HEK293 (cell line): ENCODE measurements around the gene CHMP1B.
A peak's percentile ranks its signal among the peaks of the same experiment; 100 is the strongest.

Source experiments
- CTCF ChIA-PET: fragments of 350-600 bp; formaldehyde crosslinking; extraction: SDS; loops from one replicate; lab custom pipeline; 2021; ENCODE audit warnings: antibody characterized with exemption; lab: Yijun Ruan, JAX
- POLR2A ChIA-PET: fragments of 300-600 bp; formaldehyde crosslinking; extraction: SDS; loops from one replicate; lab custom pipeline; 2020; ENCODE audit warnings: antibody characterized with exemption, inconsistent platforms; lab: Yijun Ruan, JAX
- H3K27ac ChIP-seq: fragments of 200-500 bp; sonication (Bioruptor generic); 2 replicates; pipeline ENCODE4 v1.5.1; 2014; ENCODE audit warnings: low read depth, low read length, control low read depth, inconsistent platforms; ENCODE audit errors: extremely low read depth
- H3K36me3 ChIP-seq, 2 experiments: fragments of 200-500 bp in 1 of 2; sonication (Bioruptor generic) in 1 of 2; 1 replicate in 1 of 2; 2 replicates in 1 of 2; pipeline ENCODE4 v1.5.1; 2014 to 2017; ENCODE audit warnings: inconsistent platforms in 2 of 2, low read length in 2 of 2; ENCODE audit not compliant: control insufficient read depth in 2 of 2, insufficient read depth in 1 of 2
- H3K4me1 ChIP-seq: fragments of 200-500 bp; sonication (Bioruptor generic); 2 replicates; pipeline ENCODE4 v1.5.1; 2014; ENCODE audit warnings: mild to moderate bottlenecking, low read length, inconsistent platforms; ENCODE audit not compliant: control insufficient read depth, insufficient read depth
- H3K4me3 ChIP-seq: 2 replicates; pipeline ENCODE4 v1.5.1; 2011; ENCODE audit warnings: low read depth, mild to moderate bottlenecking, control low read depth, low read length, moderate library complexity
- H3K9me3 ChIP-seq: fragments of 200-500 bp; sonication (Bioruptor generic); 2 replicates; pipeline ENCODE4 v1.5.1; 2014; ENCODE audit warnings: low read depth, low read length, inconsistent platforms; ENCODE audit not compliant: control insufficient read depth, insufficient read depth
- GLI2 ChIP-seq: fragments of 450-650 bp; formaldehyde crosslinking; IDR thresholded peaks from 2 replicates; pipeline ENCODE4; 2017; ENCODE audit warnings: missing biosample characterization, missing genetic modification characterization, low read depth, borderline replicate concordance
- REPIN1 ChIP-seq: fragments of 450-650 bp; formaldehyde crosslinking; IDR thresholded peaks from 2 replicates; pipeline ENCODE4 v1.5.1; 2017; ENCODE audit warnings: missing biosample characterization, missing genetic modification characterization, low read depth
- TCF7L2 ChIP-seq: IDR thresholded peaks from 2 replicates; pipeline ENCODE4 v1.6.1; 2011; ENCODE audit warnings: low read depth, mild to moderate bottlenecking, inconsistent platforms, low read length, moderate library complexity, borderline replicate concordance
- ZNF10 ChIP-seq: fragments of 450-650 bp; formaldehyde crosslinking; IDR thresholded peaks from 2 replicates; pipeline ENCODE4 v1.5.1; 2017; ENCODE audit warnings: missing biosample characterization, missing genetic modification characterization
- ZNF121 ChIP-seq: fragments of 450-650 bp; formaldehyde crosslinking; IDR thresholded peaks from 2 replicates; pipeline ENCODE4 v1.5.1; 2016; ENCODE audit warnings: missing biosample characterization, missing genetic modification characterization
- ZNF416 ChIP-seq: fragments of 450-650 bp; formaldehyde crosslinking; IDR thresholded peaks from 2 replicates; pipeline ENCODE4 v1.5.1; 2016; ENCODE audit warnings: missing biosample characterization, missing genetic modification characterization
- ZNF423 ChIP-seq: fragments of 450-650 bp; formaldehyde crosslinking; IDR thresholded peaks from 2 replicates; pipeline ENCODE4 v1.5.1; 2016; ENCODE audit warnings: missing biosample characterization, missing genetic modification characterization
- ZNF776 ChIP-seq: fragments of 450-650 bp; formaldehyde crosslinking; IDR thresholded peaks from 2 replicates; pipeline ENCODE4 v1.5.0; 2017; ENCODE audit warnings: missing biosample characterization, missing genetic modification characterization, borderline replicate concordance
- TF ChIP-seq, protein P1 (sequence below): fragments of 450-650 bp; formaldehyde crosslinking; IDR thresholded peaks from 2 replicates; pipeline ENCODE4 v1.5.1; 2017; ENCODE audit warnings: missing biosample characterization, missing genetic modification characterization
- TF ChIP-seq, protein P2 (sequence below): fragments of 450-650 bp; formaldehyde crosslinking; IDR thresholded peaks from 2 replicates; pipeline ENCODE4 v1.5.1; 2016; ENCODE audit warnings: missing biosample characterization, missing genetic modification characterization
- TF ChIP-seq, protein P3 (sequence below): fragments of 450-650 bp; formaldehyde crosslinking; IDR thresholded peaks from 2 replicates; pipeline ENCODE4 v1.5.1; 2016; ENCODE audit warnings: missing biosample characterization, missing genetic modification characterization
- TF ChIP-seq, protein P4 (sequence below): fragments of 450-650 bp; formaldehyde crosslinking; IDR thresholded peaks from 2 replicates; pipeline ENCODE4 v1.5.1; 2016; ENCODE audit warnings: missing biosample characterization, missing genetic modification characterization
- TF ChIP-seq, protein P5 (sequence below): fragments of 450-650 bp; formaldehyde crosslinking; IDR thresholded peaks from 2 replicates; pipeline ENCODE4; 2016; ENCODE audit warnings: missing biosample characterization, missing genetic modification characterization

Gene CHMP1B

DNA sequence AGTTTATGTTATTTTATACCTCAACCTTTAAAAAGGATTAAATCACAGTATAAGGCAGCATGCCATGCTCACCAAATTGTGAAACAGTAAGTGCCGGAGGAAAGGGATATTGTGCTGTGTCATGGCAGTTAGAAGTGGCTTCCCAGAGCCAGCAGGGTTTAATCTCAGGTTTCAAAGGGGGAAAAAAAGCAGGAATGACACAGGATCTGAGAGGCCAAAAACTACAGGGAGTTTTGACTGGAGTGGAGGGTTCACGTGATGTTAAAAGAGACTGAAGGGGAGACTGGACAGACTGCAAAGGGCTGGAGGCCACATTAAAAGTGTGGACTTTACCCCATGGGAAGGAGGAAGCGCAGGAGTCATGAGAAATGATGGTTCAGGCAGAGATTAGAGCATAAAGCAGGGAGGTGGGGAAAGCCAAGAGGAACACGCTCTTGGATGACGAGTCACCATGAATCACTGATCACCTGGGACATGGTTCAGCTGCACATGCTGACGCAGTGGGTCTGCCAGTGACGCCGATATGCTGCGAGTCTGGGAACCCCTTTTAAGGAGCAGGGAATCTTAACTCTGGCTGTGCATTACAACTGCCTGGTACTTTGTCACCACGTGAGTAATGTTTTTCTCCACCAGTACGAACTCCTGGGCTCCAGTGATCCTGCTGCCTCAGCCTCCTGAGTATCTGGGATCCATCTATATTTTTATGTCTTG, 6.1 kb downstream of the CHMP1B start (continued):
- TF ChIP-seq, protein P1, sequence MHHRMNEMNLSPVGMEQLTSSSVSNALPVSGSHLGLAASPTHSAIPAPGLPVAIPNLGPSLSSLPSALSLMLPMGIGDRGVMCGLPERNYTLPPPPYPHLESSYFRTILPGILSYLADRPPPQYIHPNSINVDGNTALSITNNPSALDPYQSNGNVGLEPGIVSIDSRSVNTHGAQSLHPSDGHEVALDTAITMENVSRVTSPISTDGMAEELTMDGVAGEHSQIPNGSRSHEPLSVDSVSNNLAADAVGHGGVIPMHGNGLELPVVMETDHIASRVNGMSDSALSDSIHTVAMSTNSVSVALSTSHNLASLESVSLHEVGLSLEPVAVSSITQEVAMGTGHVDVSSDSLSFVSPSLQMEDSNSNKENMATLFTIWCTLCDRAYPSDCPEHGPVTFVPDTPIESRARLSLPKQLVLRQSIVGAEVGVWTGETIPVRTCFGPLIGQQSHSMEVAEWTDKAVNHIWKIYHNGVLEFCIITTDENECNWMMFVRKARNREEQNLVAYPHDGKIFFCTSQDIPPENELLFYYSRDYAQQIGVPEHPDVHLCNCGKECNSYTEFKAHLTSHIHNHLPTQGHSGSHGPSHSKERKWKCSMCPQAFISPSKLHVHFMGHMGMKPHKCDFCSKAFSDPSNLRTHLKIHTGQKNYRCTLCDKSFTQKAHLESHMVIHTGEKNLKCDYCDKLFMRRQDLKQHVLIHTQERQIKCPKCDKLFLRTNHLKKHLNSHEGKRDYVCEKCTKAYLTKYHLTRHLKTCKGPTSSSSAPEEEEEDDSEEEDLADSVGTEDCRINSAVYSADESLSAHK (tag by site-specific recombination), result 0 out of 2 replicates have a peak, but pooled peaks have one; percentile 27
- TF ChIP-seq, protein P2, sequence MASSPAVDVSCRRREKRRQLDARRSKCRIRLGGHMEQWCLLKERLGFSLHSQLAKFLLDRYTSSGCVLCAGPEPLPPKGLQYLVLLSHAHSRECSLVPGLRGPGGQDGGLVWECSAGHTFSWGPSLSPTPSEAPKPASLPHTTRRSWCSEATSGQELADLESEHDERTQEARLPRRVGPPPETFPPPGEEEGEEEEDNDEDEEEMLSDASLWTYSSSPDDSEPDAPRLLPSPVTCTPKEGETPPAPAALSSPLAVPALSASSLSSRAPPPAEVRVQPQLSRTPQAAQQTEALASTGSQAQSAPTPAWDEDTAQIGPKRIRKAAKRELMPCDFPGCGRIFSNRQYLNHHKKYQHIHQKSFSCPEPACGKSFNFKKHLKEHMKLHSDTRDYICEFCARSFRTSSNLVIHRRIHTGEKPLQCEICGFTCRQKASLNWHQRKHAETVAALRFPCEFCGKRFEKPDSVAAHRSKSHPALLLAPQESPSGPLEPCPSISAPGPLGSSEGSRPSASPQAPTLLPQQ (tag by site-specific recombination), result peak; percentile 97
- TF ChIP-seq ZNF776, result no peak
- TF ChIP-seq, protein P3, sequence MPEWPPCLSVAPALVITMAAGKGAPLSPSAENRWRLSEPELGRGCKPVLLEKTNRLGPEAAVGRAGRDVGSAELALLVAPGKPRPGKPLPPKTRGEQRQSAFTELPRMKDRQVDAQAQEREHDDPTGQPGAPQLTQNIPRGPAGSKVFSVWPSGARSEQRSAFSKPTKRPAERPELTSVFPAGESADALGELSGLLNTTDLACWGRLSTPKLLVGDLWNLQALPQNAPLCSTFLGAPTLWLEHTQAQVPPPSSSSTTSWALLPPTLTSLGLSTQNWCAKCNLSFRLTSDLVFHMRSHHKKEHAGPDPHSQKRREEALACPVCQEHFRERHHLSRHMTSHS (tag by site-specific recombination), result no peak

DNA sequence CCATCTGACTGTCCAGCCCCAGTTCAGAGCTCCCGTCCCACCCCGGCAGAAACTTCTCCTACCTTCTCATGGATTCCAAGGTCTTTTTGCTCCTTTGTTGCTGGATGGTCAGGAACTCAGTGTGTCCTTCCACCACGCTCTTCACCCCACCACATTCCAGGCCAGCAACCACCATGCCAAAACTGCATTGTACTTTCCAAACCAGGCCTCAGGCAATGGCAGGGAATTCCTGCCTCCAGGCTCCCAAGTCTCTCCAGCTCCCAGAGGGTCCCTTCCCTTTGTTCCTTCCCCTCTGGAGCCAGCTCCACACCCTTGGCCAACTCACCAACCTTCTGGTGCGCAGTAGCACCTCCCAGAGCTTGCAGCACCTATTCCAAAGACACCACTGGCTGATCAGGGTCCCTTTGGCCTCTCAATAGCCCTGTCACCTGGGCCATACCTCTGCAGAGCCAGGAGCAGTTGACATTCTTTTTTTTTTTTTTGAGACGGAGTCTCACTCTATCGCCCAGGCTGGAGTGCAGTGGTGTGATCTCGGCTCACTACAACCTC, 8.1 kb downstream of the CHMP1B start:
- H3K36me3 ChIP-seq, result peaks cover 0 to 3% of the 10 kb centered on the region in 2 experiments; a peak in 2 of 3 replicates
- H3K4me3 ChIP-seq, result no peak overlapping the region
- H3K27ac ChIP-seq, result no peak overlapping the region
- CTCF ChIA-PET, result interaction anchor here (0.6 to 2.1 kb wide), 3 partner anchors 39 to 204 kb away, joined by 3 to 9 read pairs (median 3); no protein-coding TSS in a partner anchor
- TF ChIP-seq REPIN1 (no peak), TCF7L2 (no peak), GLI2 (tag by site-specific recombination) (no peak), ZNF423 (no peak), ZNF10 (tag by site-specific recombination) (no peak), ZNF416 (tag by site-specific recombination) (no peak), ZNF121 (tag by site-specific recombination) (no peak)
- TF ChIP-seq, protein P4, sequence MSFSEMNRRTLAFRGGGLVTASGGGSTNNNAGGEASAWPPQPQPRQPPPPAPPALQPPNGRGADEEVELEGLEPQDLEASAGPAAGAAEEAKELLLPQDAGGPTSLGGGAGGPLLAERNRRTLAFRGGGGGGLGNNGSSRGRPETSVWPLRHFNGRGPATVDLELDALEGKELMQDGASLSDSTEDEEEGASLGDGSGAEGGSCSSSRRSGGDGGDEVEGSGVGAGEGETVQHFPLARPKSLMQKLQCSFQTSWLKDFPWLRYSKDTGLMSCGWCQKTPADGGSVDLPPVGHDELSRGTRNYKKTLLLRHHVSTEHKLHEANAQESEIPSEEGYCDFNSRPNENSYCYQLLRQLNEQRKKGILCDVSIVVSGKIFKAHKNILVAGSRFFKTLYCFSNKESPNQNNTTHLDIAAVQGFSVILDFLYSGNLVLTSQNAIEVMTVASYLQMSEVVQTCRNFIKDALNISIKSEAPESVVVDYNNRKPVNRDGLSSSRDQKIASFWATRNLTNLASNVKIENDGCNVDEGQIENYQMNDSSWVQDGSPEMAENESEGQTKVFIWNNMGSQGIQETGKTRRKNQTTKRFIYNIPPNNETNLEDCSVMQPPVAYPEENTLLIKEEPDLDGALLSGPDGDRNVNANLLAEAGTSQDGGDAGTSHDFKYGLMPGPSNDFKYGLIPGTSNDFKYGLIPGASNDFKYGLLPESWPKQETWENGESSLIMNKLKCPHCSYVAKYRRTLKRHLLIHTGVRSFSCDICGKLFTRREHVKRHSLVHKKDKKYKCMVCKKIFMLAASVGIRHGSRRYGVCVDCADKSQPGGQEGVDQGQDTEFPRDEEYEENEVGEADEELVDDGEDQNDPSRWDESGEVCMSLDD (tag by site-specific recombination), result no peak
- TF ChIP-seq, protein P2 (tag by site-specific recombination), result no peak
- TF ChIP-seq, protein P5, sequence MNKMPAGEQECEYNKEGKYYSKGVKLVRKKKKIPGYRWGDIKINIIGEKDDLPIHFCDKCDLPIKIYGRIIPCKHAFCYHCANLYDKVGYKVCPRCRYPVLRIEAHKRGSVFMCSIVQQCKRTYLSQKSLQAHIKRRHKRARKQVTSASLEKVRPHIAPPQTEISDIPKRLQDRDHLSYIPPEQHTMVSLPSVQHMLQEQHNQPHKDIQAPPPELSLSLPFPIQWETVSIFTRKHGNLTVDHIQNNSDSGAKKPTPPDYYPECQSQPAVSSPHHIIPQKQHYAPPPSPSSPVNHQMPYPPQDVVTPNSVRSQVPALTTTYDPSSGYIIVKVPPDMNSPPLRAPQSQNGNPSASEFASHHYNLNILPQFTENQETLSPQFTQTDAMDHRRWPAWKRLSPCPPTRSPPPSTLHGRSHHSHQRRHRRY (tag by site-specific recombination), result no peak
- peaks cover 13% of the 10 kb centered on the region for H3K4me1 ChIP-seq
- POLR2A ChIA-PET, result interaction anchor here (1.0 kb wide), 1 partner anchor 123 kb away, joined by 3 read pairs; no protein-coding TSS in a partner anchor
- no peaks in the 10 kb centered on the region for H3K9me3 ChIP-seq
